HG03095 (cell line): ENCODE measurements around the gene SEC14L1.
"Not testable (repeated sequence)": the region's sequence is repeated elsewhere in the genome, so short reads cannot be mapped to it uniquely, and the experiment has no call there.

Experiments
- ATAC-seq: cut with Tn5 transposase; IDR thresholded peaks from one replicate; pipeline ENCODE4 v1.9.1; 2021; ENCODE audit warnings: moderate library complexity; ENCODE audit not compliant: unreplicated experiment

Gene SEC14L1

DNA sequence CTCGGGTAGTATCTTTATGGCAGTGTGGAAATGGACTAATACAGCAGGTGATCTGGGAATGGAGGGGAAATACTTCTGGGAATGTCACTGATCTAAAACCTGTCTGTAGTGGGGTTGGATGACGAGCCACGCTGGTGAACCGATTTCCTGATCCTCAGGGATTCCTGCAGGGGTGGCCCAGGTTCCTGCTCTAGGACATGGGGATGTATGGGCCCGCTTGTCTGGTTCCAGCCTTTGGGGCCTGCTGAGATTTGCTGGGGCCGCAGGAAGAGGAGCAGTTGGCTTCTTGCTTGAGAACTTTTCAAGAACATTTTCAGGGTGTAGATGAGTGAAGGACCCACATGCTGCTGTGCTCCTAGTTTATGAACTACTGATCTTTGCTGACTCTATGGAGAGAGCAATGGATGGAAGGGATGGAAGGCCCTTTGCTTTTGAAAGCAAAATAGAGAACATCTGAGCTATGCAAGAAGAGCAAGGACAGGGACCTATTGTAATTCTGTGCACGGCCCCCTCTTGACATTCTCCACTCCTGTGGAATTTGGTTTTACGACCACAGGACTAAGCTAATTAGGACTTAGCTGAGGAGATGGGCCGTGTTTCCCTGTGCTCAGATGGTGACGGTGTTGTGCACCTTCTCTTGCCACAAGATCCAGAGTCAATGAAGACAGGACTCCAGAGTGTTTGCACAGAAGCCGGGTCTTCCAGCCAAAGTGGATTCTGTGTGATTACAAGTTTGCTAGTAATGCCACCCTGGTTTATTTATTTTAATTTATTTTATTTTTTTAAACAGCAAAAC, 90.5 kb downstream of the SEC14L1 start:
- no peak for ATAC-seq

DNA sequence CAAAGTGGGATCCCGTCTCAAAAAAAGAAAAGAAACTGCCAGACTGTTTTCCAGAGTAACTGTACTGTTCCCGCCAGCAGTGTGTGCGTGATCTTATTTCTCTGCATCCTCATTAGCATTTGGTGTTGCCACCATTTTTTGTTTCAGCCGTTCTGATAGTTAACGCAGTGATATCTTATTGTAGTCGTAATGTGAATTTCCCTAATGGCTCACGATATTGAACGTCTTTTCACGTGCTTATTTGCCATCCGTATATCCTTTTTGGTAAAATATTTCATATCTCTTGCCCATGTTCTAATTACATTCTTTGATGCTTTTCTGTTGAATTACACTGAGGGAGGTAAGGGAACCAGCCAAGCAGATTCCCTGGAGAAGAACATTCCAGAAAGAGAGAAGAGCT, 92.4 kb downstream of the SEC14L1 start:
- no peak for ATAC-seq

DNA sequence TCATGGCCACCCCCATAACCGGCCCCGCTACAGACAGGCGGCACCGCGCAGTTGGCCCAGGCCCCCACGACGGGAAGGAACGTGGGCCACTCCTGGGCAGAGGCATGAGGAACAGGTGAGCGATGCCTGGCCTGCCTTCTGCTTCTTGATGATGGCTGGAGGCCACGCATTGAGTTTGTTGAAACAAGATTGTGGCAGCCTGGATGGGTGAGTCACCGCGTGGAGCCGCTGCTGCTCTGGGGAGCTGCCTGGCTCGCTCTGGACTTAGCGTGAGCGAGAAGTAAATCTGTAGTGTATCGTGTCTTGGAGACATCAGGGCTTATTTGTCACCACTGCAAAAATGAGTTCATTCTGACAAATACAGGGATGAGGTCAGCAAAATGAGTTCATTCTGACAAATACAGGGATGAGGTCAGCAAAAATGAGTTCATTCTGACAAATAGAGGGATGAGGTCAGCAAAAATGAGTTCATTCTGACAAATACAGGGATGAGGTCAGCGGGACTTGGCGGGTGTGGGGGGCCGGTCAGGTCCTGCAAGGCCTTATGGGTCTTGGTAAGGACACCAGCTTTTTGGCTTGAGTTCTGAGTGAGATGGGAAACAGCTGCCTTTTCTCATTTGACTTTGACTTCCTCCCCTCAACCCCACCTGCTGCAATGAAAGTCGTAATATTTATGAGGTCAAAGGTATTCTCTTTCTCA, 93.0 kb downstream of the SEC14L1 start:
- ATAC-seq: peak; percentile 59

DNA sequence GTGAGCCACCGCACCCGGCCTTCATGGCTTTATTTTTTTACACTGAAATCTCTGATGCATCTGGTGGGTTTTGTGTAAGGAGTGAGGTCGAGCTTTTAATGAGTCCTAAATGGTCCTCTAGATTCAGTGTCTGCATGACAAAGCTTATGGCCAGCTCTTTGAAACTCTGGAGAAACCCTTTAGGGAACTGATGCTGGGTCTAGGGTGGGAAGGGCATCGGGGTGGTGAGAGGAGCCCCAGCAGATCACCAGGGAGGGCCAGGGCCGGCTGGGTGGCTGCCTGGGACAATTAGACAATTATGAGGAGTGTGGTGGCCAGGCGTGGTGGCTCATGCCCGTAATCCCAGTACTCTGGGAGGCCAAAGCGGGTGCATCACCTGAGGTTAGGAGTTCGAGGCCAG, 93.9 kb downstream of the SEC14L1 start:
- ATAC-seq: no peak

DNA sequence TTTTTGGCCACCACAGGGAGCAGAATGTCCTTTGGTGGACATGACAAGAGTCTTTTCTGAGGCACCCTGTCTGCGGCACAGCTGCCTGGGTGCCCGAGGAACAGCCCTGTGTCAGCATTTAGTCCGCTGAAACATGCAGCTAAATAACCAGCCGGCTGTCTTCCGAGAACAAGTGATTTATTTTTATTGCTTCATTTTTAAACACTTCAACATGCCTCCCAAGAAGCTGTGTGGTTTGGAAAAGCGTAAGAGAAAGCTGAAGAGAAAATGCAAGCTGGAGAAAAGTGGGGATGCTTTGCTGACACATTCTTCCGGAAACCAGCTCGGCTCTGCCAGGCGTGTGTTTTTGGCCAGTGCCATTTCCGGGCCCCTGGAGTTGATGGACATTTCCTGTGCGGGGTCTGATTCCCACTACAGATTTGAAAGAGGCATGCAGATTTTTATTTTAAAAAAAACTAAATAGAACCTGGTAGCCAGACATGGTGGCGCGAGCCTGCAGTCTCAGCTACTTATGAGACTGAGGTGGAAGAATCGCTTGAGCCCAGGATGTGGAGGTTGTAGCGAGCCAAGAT, 94.7 kb downstream of the SEC14L1 start:
- no peak for ATAC-seq

DNA sequence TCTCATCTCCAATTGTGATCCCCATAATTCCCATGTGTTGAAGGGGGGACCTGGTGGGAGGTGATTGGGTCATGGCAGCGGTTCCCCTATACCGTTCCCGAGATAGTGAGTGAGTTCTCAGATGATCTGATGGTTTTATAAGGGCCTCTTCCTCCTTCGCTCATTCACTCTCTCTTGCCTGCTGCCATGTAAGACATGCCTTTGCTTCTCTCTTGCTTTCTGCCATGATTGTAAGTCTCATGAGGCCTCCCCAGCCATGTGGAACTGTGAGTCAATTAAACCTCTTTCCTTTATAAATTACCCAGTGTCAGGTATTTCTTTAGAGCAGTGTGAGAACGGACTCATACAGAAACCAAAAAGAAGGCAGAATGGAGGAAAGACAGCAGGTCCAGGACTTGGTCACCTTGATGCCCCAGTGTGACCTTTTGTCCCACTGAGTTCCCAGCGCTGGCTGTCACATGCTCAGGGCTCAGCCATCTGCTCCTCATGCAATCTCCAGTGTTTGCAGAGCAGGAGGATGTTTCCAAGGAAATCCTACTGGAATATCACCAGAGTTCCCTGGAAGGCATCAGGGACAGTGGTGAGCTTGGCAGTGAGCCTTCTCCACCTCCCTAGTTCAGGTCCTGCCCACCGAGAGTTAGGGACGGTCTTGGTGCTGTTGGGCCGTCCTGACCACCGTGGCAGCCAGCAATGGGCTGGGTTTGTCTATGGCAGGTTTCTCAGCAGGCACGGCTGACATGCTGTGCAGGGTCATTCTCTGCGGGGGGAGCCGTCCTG, 96.7 kb downstream of the SEC14L1 start:
- ATAC-seq: no peak

DNA sequence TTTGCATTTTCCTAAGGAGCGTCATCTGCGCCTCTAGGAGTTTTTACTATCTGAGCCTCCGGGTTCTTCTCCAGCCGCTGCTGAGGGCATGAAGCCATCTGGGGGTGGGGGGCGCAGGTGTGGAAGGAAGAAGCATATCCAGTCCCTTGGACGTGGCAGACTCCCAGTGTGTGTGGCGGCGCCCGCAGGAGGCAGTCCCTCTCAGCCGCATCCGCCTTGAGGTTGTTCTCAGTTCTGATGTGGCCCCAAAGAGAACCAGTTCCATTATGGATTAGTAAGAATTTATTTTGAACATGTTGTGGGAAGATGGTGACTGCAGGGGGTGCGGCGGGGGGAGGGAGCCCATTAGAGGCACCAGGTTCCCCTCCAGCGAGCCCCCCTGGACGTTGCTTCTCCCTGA, 100.2 kb downstream of the SEC14L1 start:
- ATAC-seq: no peak

DNA sequence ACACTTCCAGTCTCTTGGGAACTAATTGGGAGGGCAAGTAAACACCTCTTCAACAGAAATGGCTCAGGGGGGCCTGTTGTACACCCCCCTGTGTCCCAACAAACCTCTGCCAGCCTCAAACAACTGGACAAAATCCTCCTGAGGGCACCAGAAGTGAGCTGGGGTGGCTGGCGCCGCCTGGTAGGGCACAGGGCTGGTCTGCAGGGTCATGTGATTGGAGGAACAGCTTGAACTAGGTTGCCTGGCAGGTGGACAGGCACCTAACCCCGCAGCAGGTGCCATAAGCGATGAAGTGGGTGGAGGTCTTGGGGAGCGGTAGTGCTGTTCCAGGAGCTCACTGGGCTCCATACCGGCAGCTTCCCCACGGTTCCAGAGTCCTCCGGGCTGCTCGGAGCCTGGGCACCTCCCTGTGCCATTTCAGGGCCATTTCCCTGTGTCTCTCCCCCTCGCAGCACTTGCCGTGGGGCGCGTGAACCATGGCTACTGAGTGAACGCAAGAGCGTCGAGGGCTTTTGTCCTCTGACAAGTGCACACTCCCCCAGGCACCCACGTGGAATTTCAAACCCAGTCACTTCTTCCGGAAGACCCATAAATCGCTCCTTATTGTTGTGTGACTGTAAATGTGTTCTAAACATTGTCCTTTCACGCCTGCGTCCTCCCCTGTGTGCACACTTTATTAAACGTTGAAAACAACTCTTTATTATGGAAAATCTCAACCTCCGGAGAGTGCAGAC, 101.5 kb downstream of the SEC14L1 start:
- ATAC-seq: no peak

DNA sequence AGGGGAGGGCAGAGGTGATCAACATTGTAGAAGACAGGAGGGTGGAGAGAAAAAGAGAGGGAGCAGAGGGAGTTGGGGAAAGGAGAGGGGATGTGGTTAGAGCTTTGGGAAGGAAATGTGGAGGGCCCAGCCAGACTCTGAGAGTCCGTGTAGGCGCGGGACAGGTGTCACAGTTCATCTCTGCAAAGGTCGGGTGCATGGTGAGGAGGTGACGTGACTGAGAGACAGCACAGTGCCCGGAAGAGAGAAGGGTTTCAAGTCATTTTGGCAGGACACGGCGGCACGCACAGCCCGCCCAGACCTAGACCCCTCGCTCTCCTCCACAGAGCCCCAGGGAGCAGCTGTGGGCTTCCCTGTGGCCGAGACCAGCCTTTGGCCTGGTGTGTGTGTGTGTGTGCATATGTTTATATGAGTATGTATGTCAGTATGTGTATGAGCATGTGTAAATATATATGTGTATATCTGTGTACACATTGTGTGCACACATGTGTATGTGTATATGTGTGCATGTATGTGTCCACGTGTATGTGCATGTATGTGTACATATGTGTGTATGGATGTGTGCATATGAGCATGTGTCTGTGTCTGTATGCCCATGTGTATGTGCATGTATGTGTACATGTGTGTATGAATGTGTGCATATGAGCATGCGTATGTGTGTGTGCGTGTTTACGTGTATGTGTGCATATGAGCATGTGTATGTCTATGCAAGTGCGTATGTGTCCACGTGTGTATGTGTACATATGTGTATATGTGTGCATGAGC, 104.6 kb downstream of the SEC14L1 start:
- peak; percentile 47 for ATAC-seq

DNA sequence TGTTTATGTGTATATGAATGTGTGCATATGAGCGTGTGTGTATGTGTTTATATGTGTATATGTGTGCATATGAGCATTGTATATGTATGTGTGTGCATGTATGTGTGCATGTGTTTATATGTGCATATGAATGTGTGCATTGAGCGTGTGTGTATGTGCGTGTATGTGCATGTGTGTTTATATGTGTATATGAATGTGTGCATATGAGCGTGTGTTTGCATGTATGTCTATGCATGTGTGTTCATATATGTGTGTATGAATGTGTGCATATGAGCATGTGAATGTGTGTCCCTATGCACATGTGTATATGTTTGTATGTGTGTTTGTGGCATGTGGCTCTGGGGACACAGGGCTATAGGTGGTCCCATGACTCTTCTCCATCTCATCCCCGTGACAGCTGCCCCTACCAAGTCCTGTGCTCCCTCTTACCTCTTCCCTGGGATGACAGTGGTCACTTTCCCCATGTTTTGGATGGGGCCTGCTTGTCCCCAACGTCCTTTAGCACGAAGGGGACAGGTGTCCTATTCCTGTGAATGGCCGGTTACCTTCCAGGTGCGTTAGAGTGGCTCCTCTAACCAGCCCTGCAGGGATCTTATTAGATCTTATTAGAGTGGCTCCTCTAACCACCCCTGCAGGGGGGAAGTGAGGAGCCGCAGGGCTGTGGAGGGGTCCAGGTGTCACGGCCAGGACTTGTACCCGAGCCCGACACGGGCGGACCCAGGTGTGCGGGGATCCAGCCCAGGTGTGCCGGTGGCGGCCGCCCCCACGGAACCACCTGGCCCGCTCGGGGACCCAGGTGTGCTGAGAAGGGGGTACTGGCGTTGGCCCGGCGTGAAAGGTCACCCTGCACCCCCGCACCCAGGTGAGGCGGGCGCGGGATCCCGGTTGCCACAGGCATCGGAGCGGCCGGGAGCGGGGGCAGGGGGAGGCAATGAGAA, 105.6 kb downstream of the SEC14L1 start:
- no peak for ATAC-seq

DNA sequence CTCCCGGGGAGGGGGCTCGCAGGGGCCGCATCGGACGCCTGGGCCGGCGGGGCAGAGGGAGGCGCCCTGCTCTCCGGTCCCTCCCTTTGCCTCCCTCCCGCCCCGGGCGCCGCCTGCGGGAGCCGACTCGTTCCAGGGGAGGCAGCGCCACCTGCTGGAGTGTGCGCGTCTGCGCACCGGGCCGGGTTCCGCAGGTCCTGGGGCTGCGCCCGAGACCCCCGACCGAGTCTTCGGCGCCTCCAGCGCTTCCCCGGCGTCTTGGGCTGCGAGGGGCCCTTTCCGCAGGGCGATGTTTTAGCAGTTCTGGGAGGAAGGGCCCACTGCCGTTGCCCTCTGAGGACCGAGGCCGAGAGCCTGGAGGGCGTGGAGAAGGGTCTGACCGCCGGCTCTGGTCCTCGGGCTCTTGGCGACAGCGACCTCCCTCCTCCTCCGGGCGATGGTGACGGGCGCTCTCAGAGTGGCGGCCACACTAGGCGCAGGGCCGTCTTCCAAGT, 106.3 kb downstream of the SEC14L1 start:
- ATAC-seq: peak; percentile 40

DNA sequence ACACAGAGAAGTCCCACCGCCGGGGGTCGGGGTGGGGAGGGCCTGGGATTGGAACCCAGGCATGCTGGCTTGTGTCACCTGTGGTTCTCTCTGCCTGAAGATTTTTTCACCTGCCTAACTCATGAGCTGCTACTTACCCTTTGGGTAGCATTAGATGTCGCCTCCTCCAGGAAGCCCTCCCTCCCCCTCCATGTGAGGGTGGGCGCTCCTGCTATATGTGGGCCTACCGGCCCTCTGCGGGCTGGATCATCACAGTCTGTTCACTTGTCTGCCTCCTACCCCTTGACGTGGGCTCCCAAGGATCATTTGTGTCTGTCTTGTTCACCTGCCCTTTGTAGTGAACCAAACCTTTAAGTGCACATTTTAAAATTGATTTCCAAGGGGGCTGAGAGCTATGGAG, 106.8 kb downstream of the SEC14L1 start:
- ATAC-seq: no peak

DNA sequence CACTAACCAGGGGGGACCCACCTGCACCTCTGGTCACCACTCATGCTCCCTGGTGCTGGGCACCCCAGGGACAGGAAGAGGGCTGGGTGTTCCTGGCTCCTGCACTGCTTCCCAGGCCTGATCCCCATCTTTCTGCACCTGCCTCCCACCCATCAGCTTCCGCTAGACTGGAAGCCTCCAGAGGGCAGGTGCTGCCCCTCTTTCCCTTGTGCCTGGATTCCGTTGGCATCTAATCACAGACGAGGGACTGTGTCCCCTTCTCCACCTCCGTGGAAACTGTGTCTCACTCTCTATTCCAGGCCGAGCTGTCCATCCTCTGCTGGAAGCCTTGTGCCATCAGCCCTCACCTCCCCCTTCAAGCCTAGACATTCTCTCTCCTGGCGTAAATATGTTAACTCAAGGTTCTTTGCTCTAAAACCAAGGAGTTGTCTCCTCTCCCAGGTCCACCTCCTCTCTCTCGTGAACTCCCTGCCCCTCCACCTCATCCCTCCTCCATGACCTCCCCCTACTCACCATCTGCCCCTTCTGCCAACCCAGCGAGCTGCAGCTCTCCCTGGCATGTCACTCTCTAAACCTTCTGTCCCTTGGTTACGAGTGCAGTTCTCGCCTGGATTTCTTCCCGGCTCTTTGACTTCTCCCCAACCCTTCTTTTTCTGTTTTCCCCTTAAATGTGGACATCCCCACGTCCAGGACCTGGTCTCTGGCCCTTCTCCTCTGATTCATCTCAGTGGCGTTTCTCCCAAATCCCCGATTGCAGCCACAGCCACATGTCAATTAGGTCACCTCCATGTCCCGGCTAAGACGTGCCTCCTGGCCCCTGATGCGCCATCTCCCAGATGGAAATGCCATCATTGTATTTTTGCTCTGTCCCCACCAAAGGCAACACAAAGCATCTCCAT, 107.7 kb downstream of the SEC14L1 start:
- no peak for ATAC-seq

DNA sequence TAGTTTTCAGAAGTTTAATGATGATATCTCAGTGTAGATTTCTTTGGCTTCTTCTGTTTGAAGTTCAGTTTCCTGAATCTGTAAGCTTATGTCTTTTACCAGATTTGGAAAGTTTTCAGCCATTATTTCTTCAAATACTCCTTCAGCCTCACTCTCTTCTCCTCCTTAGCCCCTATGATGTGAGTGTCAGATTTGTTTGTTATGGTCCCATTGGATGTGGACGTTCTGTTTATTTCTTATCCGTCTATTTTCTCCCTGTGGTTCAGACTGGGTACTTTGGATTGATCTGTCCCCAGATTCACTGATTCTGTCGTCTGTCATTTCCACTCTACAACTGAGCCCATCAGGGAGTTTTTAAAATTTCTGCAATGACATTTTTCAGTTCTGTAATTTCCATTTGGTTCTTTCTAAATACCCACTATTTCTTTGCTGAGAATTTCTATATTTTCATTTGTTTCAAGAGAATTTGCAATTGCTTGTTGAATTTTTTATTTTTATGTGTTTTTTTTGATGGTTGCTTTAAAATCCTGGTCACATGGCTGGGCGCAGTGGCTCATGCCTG, 110.9 kb downstream of the SEC14L1 start:
- ATAC-seq: no peak

DNA sequence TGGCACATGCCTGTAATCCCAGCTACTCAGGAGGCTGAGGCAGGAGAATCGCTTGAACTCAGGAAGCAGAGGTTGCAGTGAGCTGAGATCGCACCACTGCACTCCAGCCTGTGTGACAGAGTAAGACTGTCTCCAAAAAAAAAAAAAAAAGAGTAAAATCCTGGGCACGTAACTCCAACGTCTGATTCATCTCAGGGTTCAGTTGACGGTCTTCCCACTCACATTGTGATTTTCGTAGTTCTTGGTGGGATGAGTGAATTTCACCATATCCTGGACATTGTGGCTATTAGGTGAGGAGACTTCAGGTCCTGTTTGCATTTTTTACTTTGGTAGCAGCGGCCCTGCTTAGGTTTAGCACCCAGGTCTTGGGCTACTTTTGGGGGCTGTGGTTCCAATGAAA, 111.5 kb downstream of the SEC14L1 start:
- not testable (repeated sequence) for ATAC-seq

DNA sequence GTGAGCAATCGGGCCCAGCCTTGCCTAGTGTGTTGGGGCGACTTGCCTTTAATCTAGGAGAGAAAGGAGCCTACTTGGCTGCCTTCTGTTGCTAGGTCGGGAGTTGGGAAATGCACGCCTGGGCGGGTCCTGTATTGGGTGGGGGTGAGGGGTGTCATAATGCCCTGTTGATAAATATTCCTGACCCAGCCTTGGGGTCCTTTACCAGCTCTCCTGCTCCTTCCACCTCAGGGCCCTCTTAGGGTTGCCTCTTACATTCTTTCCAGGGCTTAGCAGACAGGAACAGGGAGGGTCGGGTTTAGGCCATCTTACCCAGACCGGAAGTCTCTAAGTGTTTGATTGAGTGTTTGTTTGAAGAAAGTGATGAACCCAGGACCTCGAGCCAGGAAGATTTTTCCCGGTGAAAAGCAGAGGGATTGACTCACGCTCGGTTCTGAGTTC, 112.9 kb downstream of the SEC14L1 start:
- ATAC-seq: no peak
